ENCODE results near the gene TAF11.
"Not testable (repeated sequence)": the region's sequence is repeated elsewhere in the genome, so short reads cannot be mapped to it uniquely, and the experiment has no call there.

DNA sequence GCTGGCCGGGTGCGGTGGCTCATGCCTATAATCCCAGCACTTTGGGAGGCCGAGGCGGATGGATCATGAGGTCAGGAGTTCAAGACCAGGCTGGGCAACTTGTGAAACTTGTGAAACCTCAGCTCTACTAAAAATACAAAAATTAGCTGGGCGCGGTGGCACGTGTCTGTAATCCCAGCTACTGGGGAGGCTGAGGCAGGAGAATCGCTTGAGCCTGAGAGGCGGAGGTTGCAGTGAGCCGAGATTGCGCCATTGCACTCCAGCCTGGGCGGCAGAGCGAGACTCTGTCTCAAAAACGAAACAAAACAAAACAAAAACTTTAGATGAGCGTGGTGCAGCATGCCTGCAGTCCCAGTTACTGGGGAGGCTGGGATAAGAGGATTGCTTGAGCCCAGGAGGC, 2.0 kb downstream of the TAF11 start:
- TF ChIP-seq, protein P1, sequence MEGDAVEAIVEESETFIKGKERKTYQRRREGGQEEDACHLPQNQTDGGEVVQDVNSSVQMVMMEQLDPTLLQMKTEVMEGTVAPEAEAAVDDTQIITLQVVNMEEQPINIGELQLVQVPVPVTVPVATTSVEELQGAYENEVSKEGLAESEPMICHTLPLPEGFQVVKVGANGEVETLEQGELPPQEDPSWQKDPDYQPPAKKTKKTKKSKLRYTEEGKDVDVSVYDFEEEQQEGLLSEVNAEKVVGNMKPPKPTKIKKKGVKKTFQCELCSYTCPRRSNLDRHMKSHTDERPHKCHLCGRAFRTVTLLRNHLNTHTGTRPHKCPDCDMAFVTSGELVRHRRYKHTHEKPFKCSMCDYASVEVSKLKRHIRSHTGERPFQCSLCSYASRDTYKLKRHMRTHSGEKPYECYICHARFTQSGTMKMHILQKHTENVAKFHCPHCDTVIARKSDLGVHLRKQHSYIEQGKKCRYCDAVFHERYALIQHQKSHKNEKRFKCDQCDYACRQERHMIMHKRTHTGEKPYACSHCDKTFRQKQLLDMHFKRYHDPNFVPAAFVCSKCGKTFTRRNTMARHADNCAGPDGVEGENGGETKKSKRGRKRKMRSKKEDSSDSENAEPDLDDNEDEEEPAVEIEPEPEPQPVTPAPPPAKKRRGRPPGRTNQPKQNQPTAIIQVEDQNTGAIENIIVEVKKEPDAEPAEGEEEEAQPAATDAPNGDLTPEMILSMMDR (IDR thresholded peaks at IDR 0.05), result not testable (repeated sequence)
- not testable (repeated sequence) for TF ChIP-seq POLR2A (IDR thresholded peaks at IDR 0.05)
